NCI-H2107 (cell line): Measurements from ENCODE around the gene OR6K3.

Source experiments
- DNase-seq: peaks from one replicate; lab custom pipeline; 2025; lab: John Stamatoyannopoulos, UW

Gene OR6K3

DNA sequence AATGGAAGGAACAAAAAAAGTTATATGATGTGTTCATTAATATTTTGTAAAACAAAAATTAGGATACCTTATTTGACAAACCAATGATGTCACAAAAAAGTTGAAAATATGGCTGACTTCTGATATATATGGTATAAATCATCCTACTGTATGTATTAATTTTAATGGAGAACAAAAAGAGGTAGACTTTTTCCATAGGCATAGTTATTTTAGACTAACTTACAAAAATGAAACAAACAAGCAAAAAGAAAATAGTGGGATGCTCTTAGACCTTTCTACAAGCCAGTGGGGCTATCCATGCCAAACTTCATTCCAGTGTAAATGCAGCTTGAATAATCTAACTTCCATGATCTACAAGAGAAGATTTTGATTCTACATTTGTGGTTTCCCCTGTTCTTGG lies 33.5 kb downstream of the OR6K3 start:
- no peak for DNase-seq

GRCh38 chr1:158686111-158687009 lies 34.2 kb downstream of the OR6K3 start, which contains the start of gene SPTA1:
SPTA1 (minus strand) TSS chr1:158686715; CDS start chr1:158686517, 198 bp downstream.
- DNase-seq: no peak

DNA sequence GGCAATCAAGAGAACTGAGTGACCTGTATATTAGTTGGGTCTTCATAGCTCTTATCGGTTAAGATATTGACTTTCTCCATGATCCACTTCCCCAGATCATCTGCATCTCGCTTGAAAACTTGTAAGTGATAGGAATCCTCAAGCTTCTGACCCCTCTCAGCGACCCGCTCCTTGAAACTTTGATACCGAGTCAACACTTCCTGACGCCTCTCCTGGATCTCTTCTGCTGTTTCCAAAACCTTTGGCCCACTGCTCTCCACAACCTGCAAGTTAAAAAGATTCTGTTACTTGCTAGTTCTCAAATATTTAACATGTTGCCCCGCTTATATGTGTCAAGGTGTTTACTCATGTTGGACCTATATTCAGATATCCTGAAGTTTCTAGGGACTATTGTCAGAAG lies 35.4 kb downstream of the OR6K3 start:
- DNase-seq: no peak

DNA sequence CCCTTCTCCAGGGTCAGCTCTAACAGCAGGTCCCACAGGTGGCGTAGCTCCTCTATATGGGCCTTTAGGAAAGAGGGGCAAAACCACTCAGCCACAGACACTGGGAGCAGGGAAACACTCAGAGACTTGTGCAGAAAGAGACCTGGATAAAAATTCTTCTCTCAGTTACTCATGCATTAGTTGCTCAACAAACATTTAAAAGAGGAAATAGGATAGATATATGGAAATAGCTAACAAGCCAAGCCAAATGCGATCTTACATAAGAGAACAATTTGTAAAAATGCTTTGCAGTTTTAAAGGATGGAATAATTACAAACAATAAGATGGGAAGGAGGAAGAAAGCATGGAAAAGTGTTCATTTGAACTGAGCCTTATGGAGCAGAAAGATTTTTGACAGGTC lies 38.9 kb downstream of the OR6K3 start:
- no peak for DNase-seq

DNA sequence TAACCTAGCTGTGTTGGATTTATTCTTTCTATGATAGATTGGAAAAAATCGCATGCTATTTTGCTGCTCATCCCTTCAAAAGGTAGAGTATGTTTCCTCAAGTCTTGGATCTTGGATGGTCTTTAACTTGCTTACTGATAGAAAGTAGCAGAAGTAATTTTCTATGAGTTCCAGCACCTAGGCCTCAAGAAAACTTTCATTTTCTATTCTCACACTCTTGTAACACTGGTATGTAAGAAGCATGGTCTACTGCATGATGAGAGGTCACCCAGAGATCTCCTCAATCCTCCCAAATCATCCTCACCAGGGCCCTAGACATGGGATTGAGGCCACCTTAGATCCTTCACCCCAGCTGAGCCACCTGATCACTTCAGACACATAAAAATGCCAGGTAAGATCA lies 41.2 kb downstream of the OR6K3 start:
- no peak for DNase-seq

DNA sequence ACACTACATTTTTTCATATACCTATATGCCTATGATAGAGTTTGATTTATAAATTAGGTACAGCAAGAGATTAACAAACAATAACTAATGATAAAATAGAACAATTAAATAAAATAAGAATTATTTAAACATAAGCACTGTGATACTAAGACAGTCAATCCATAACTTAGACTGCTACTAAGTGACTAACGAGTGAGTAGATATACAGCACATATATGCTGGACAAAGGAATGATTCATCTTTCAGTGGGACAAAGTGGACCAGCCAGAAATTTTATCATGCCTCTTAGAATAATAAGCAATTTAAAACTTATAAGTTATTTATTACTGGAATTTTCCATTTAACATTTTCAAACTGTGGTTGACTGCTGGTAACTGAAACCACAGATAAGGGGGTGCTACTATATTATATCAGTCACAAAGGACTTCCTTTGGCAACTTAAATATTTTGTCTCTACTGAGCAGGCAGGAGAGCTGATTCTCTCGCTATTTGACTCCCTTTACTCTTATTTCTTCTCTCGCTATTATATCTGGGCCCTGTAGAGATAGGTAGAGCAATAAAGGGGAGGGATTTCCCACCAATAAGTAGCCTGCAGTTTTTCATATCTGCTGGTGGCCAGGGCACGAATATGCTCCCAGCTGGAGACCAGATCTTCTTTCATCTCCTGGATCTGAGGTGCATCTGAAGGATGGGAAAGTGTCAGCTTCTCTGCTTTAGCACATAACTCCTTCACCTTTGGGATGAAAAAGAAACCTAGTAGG lies 44.8 kb downstream of the OR6K3 start:
- no peak for DNase-seq

GRCh38 chr1:158674302-158674701 lies 46.2 kb downstream of the OR6K3 start:
- DNase-seq: no peak
